HepG2 (cell line): ENCODE data around the gene SPTA1. TPM values are rescaled to one million over a fixed set of nuclear protein-coding genes. Genes with fewer than 3 reads are reported as not detected.

Experiments
- ATAC-seq: fragments of 200-7000 bp; cut with Tn5 transposase; 3 replicates; pipeline ENCODE4 v1.9.1; 2020; ENCODE audit warnings: mild to moderate bottlenecking, moderate library complexity
- BruUV-seq: library from RNA; stranded (reverse); fragments of 400-500 nt; replicated peaks from 2 replicates; lab custom pipeline; 2021; lab: Mats Ljungman, UMichigan
- CTCF ChIA-PET: fragments of 300-600 bp; formaldehyde crosslinking; extraction: SDS; loops from one replicate; lab custom pipeline; 2021; ENCODE audit warnings: low total read pairs, inconsistent platforms, low intra/inter-chr PET ratio; lab: Yijun Ruan, JAX
- POLR2A ChIA-PET: fragments of 350-600 bp; sonication (Branson Sonifier 250); formaldehyde crosslinking; loops from one replicate; lab custom pipeline; 2020; ENCODE audit warnings: antibody characterized with exemption, inconsistent platforms; lab: Yijun Ruan, JAX
- DNase-seq: peaks from one replicate; pipeline ENCODE4 v3.0.0-alpha.2; 2015; ENCODE audit warnings: low spot score
- FAIRE-seq: peaks from 3 replicates; lab custom pipeline; 2011; peaks lifted over from hg19 to GRCh38; lab: Jason Lieb, UNC
- H2AFZ ChIP-seq: one replicate; pipeline ENCODE4 v1.6.1; 2011; ENCODE audit warnings: low read length, inconsistent platforms
- H3K27ac ChIP-seq: fragments of 300-600 bp; 3 replicates; pipeline ENCODE4 v1.8.0; 2011; ENCODE audit warnings: mixed run types, mild to moderate bottlenecking, mixed read lengths, low read length, inconsistent platforms; ENCODE audit not compliant: insufficient read depth; ENCODE audit errors: extremely low read length
- H3K27me3 ChIP-seq, 2 experiments: fragments of 200-600 bp in 1 of 2; 2 replicates in 1 of 2; 3 replicates in 1 of 2; pipeline versions ENCODE4 v1.6.0 to v1.8.0; 2011; ENCODE audit warnings: low read length in 2 of 2, mild to moderate bottlenecking in 2 of 2, moderate library complexity in 2 of 2, inconsistent platforms in 1 of 2; ENCODE audit not compliant: insufficient read depth in 2 of 2, control insufficient read depth in 1 of 2
- H3K36me3 ChIP-seq, 2 experiments: fragments of 200-600 bp in 1 of 2; replicated peaks in 1 of 2; 2 replicates in 1 of 2; 3 replicates in 1 of 2; pipeline versions ENCODE4 v1.5.1 to v1.8.0; 2011; ENCODE audit warnings: low read length in 2 of 2, inconsistent platforms in 1 of 2; ENCODE audit not compliant: insufficient read depth in 2 of 2, control insufficient read depth in 1 of 2
- H3K4me1 ChIP-seq: 2 replicates; pipeline ENCODE4 v1.5.1; 2012; ENCODE audit warnings: low read length, inconsistent platforms; ENCODE audit not compliant: insufficient read depth
- H3K4me2 ChIP-seq: 2 replicates; pipeline ENCODE4 v1.6.0; 2011; ENCODE audit warnings: low read depth, low read length, inconsistent platforms
- H3K4me3 ChIP-seq, 3 experiments: fragments of 200-600 bp in 1 of 3; sonication (generic), shearing (Covaris generic) in 1 of 3; replicated peaks in 1 of 3; 2 replicates each; pipeline ENCODE4 v1.5.1; 2011 to 2016; ENCODE audit warnings: low read length in 3 of 3, inconsistent platforms in 2 of 3, low read depth in 2 of 3, mild to moderate bottlenecking in 2 of 3, control low read depth in 1 of 3, mixed read lengths in 1 of 3; ENCODE audit not compliant: insufficient read depth in 1 of 3
- H3K79me2 ChIP-seq: one replicate; pipeline ENCODE4 v1.6.1; 2011; ENCODE audit warnings: low read length, inconsistent platforms; ENCODE audit not compliant: insufficient read depth
- H3K9ac ChIP-seq: 2 replicates; pipeline ENCODE4 v1.6.0; 2011; ENCODE audit warnings: mild to moderate bottlenecking, low read depth, low read length, inconsistent platforms; ENCODE audit not compliant: insufficient read depth
- H3K9me3 ChIP-seq: 2 replicates; pipeline ENCODE4 v1.5.1; 2012; ENCODE audit warnings: mild to moderate bottlenecking, low read length
- H4K20me1 ChIP-seq: 2 replicates; pipeline ENCODE4 v1.6.0; 2011; ENCODE audit warnings: inconsistent platforms, mild to moderate bottlenecking, low read length, moderate library complexity; ENCODE audit not compliant: insufficient read depth
- BCL6 ChIP-seq: IDR thresholded peaks from 2 replicates; pipeline ENCODE4 v1.6.1; 2016; ENCODE audit warnings: missing genetic modification reagents, missing compliant biosample characterization
- CSRNP2 ChIP-seq: sonication (generic); formaldehyde crosslinking; conservative IDR thresholded peaks from 2 replicates; pipeline ENCODE4 v1.8.0; 2022; ENCODE audit warnings: low read depth, missing genetic modification reagents
- MAZ ChIP-seq, 2 experiments: sonication (generic) in 1 of 2; formaldehyde crosslinking in 1 of 2; IDR thresholded peaks; 2 replicates each; pipeline versions ENCODE4 v1.5.0 to v1.6.1; 2012 to 2020; ENCODE audit warnings: low read depth in 2 of 2, mild to moderate bottlenecking in 2 of 2, borderline replicate concordance in 1 of 2, improper control_type of control experiment in 1 of 2, low read length in 1 of 2, missing genetic modification reagents in 1 of 2, moderate library complexity in 1 of 2
- POLR2AphosphoS5 ChIP-seq: IDR thresholded peaks from 2 replicates; pipeline ENCODE4 v1.6.1; 2012; ENCODE audit warnings: low read depth, low read length
- RELA ChIP-seq: sonication (generic); formaldehyde crosslinking; IDR thresholded peaks from 2 replicates; pipeline ENCODE4 v1.4.0; 2020; ENCODE audit warnings: missing genetic modification reagents
- ZBTB4 ChIP-seq: sonication (generic); formaldehyde crosslinking; IDR thresholded peaks from 2 replicates; pipeline ENCODE4 v1.4.0; 2020; ENCODE audit warnings: missing genetic modification reagents, mild to moderate bottlenecking, borderline replicate concordance
- ZNF30 ChIP-seq: sonication (generic); formaldehyde crosslinking; IDR thresholded peaks from 2 replicates; pipeline ENCODE4 v1.5.0; 2020; ENCODE audit warnings: mild to moderate bottlenecking, missing genetic modification reagents
- ZNF382 ChIP-seq: sonication (generic); formaldehyde crosslinking; IDR thresholded peaks from 2 replicates; pipeline ENCODE4 v1.5.0; 2020; ENCODE audit warnings: missing genetic modification reagents, mild to moderate bottlenecking, borderline replicate concordance
- ZNF546 ChIP-seq: sonication (generic); formaldehyde crosslinking; conservative IDR thresholded peaks from 2 replicates; pipeline ENCODE4 v1.8.1; 2023; ENCODE audit warnings: mild to moderate bottlenecking, missing genetic modification reagents
- WGBS: methylation state at CpG from one replicate; pipeline ENCODE4 v1.1.6; 2017; ENCODE audit warnings: low lambda C conversion rate; 5-methylcytosine and 5-hydroxymethylcytosine counted together
- in situ Hi-C: cut with HindIII; loops from 2 replicates; pipeline ENCODE4 v1.10.0; 2017; ENCODE audit warnings: low pct_unique_long_range_greater_than_20kb; ENCODE audit not compliant: extremely low pct_ligation_motif_present
- intact Hi-C: fragments of 100-400 bp; cut with micrococcal nuclease; formaldehyde crosslinking; loops from one replicate; pipeline ENCODE4 v1.10.0; 2022; ENCODE audit not compliant: unreplicated experiment
- polyA plus RNA-seq, 8 experiments: library from polyadenylated mRNA; depleted of rRNA in 3 of 8; stranded (reverse) in 7 of 8; unstranded in 1 of 8; fragments of >200 nt; fragmentation: Illumina TruSeq in 4 of 8; extraction: Trizol in 4 of 8; gene quantifications; 2 replicates each; pipeline versions ENCODE4 v1.2.1 to v1.2.3, GENCODE V29; 2011 to 2016; ENCODE audit warnings: low read depth in 4 of 8, missing spikeins in 1 of 8, mixed read lengths in 1 of 8; ENCODE audit not compliant: insufficient read depth in 1 of 8
- total RNA-seq, 5 experiments: library from RNA; depleted of rRNA; stranded (reverse); fragments of >200 nt; fragmentation: Illumina TruSeq; extraction: Trizol; gene quantifications; 2 replicates each; pipeline ENCODE4 v1.2.3, GENCODE V29; 2016; ENCODE audit warnings: low read depth in 1 of 5
- TF ChIP-seq, protein P1 (sequence below): IDR thresholded peaks from 2 replicates; pipeline ENCODE4 v1.6.1; 2012; ENCODE audit warnings: low read length, improper control_type of control experiment

SPTA1 gene
- total and polyA plus RNA-seq, 2 of the 13 experiments (the other 11 are each of a cell fraction or from before 2014, with no cell fraction given) = not detected

- TF ChIP-seq, protein P1, sequence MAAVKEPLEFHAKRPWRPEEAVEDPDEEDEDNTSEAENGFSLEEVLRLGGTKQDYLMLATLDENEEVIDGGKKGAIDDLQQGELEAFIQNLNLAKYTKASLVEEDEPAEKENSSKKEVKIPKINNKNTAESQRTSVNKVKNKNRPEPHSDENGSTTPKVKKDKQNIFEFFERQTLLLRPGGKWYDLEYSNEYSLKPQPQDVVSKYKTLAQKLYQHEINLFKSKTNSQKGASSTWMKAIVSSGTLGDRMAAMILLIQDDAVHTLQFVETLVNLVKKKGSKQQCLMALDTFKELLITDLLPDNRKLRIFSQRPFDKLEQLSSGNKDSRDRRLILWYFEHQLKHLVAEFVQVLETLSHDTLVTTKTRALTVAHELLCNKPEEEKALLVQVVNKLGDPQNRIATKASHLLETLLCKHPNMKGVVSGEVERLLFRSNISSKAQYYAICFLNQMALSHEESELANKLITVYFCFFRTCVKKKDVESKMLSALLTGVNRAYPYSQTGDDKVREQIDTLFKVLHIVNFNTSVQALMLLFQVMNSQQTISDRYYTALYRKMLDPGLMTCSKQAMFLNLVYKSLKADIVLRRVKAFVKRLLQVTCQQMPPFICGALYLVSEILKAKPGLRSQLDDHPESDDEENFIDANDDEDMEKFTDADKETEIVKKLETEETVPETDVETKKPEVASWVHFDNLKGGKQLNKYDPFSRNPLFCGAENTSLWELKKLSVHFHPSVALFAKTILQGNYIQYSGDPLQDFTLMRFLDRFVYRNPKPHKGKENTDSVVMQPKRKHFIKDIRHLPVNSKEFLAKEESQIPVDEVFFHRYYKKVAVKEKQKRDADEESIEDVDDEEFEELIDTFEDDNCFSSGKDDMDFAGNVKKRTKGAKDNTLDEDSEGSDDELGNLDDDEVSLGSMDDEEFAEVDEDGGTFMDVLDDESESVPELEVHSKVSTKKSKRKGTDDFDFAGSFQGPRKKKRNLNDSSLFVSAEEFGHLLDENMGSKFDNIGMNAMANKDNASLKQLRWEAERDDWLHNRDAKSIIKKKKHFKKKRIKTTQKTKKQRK = no peak
- no peak for TF ChIP-seq ZBTB4
- no peak for TF ChIP-seq POLR2AphosphoS5
Measured at GRCh38 chr1:158730453-158730852, 43.9 kb upstream of the SPTA1 start (continued).

- 1% methylated on average over 3 of the region's 3 CpGs for WGBS
- DNase-seq (no peak), ATAC-seq (no peak), FAIRE-seq (no peak)
- Histone ChIP-seq H3K4me2 (no peak overlapping the region), H3K9ac (no peak overlapping the region), H3K4me3 (no peak overlapping the region), H3K79me2 (no peaks in the 10 kb centered on the region), H3K9me3 (no peaks in the 10 kb centered on the region), H3K27me3 (no peaks in the 10 kb centered on the region), H4K20me1 (no peaks in the 10 kb centered on the region), H3K27ac (no peak overlapping the region), H2AFZ (no peak overlapping the region), H3K4me1 (no peaks in the 10 kb centered on the region), H3K36me3 (no peaks in the 10 kb centered on the region)
- in situ Hi-C loops (no loop called here), intact Hi-C loops (no loop called here)
- BruUV-seq = no TSS peak
- CTCF ChIA-PET = no interaction called here
- POLR2A ChIA-PET = no interaction called here
- no peak for TF ChIP-seq ZNF546 (CRISPR knock-in tag)
- TF ChIP-seq MAZ (IDR thresholded peaks at IDR 0.05; ENCODE audit: borderline replicate concordance, low read depth, low read length) = no peak
- TF ChIP-seq MAZ (CRISPR knock-in tag; IDR thresholded peaks at IDR 0.05; ENCODE audit: low read depth) = no peak
- no peak for TF ChIP-seq ZNF382
- TF ChIP-seq RELA (CRISPR knock-in tag) = no peak
- no peak for TF ChIP-seq ZNF30 (CRISPR knock-in tag)
- no peak for TF ChIP-seq BCL6 (CRISPR knock-in tag)
- no peak for TF ChIP-seq CSRNP2 (CRISPR knock-in tag)
Measured at GRCh38 chr1:158728510-158729225, 42.2 kb upstream of the SPTA1 start.
